CD4-positive, alpha-beta T cell treated with Interleukin-17A for 1 hour (primary cell): ENCODE results near the gene MADD.

Source experiments
- DNase-seq: peaks from one replicate; pipeline ENCODE4 v3.0.0-alpha.2; 2020

Gene MADD

DNA sequence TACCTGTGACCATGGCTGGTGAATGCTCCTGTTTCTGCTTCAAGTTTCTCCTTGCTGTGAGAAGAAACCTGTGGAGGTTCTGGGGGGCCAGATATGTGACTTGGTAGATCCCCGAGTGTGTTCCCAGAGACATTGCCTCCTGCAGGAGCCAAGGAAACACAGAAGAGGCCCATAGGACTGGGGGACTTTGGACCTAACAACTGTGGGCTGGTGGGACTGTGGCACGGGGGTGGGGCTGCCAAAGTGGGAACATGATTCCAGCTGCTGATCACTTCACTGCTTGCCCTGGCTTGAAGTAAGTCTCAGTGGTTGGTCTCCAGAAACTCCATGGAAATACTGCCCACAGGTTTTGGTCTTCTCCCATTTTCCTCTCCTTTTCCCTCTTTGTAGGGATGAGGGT, 16.3 kb upstream of the MADD start:
- no peak for DNase-seq

DNA sequence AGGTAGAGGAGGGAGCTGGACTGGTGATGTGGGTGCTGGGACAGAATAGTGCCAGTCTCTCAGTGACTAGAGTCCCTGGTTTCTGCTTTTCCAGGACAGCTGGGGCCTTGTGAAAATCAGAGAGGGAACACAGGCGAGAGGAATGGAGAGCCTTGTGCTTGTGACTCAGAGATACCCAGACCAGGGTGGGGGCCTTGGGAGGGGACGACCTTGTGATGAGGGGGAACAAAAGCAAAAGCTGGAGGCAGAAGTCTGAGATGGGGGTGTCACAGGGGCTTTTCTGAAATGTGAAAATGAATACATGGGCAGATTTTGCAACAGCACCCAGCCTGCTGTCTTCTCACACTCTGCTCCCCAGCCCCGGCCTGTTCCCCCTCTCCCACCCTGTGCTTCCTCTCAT, 15.5 kb upstream of the MADD start:
- no peak for DNase-seq

DNA sequence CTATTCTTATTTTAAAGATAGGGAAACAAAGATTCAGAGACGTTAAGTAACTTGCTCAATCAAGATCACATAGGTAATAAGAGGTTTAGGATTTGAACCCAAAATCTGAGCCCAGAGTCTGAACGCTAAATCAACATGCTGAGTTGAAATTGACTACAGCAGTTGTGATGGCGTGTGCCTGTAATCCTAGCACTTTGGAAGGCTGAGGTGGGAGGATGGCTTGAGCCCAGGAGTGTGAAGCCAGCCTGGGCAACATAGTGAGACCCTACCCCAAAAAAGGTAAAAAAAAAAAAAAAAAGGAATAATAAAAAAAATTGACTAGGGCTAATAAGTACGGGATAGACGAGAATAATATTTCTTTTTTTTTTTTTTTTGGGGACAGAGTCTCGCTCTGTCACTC, 13.6 kb upstream of the MADD start:
- no peak for DNase-seq

DNA sequence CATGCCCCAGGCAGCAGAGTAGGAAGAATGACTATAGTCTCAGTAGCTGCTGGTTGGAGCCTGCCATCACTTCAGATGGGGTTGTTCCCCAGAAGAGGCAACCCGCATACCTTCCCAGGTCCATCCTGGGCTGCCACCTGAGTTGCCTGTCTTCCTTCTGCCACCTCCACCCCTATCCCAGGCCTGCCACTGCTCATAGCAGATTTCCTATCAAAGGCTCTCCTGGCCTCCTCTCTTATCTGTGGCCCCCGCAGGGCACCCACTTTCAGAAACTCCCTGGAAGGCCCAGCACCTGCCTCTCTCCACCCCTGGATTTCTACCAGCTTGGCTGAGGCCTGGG, 12.8 kb upstream of the MADD start:
- DNase-seq = no peak

DNA sequence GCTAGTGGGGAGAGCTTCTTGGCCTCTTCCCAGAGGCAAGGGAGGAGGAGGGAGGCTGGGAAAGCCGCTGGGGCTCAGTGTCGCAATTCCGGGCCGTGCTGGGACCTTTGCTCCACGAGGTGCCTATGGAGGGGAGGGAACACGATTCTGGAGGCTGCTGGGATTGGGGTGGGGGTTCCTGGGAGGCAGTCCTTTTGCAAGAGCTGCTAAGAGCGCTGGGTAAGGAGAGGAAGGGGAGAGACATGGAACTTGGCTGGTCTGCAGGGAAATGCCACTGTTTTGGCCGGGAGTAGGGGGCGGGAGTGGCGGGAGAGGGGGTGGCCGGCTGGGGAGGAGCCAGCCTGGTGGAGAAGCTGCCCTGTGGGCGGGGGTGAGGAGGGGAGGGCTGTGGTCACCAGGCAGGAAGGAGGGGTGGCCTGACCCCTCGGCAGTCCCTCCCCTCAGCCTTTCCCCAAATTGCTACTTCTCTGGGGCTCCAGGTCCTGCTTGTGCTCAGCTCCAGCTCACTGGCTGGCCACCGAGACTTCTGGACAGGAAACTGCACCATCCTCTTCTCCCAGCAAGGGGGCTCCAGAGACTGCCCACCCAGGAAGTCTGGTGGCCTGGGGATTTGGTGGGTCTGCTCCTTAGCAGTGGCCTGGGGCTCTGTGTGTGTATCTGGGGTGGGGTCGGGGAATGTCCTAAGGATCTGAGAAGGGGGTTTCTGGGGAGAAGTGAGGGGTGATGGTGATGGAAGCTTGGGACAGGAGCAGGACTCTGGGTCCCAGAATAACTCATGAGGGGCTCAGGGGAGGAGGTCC, 12.2 kb upstream of the MADD start, which contains the start of gene NR1H3:
TSS of gene NR1H3 (plus strand) at position 480 of the 800 bp plus-strand sequence. CDS start 1,221 bp downstream, outside the sequence.
- DNase-seq = no peak

DNA sequence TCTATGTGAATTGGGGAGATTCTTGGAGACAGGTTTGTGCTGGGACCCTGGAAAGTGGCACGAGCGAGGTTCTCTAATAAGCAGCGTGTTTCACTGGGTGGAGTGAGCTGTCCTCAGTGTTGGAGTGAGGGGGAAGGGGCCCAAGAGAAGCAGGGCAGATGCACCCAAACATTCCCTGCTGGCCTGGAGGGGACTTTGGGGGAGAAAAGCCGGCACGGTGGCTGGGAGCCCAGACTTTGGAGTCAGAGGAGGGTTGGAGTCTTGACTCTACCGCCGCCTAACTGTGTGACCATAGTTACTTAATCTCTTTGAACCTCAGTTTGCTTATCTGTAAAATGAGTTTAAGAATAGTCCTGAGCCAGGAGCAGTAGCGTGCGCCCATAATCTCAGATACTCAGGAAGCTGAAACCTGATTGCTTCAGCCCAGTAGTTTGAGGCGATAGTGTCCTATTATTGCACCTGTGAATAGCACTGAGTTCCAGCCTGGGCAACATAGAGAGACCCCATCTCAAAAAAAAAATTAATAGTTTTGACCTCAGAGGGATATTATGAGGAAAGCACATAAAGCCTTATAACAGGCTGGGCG, 11.5 kb upstream of the MADD start:
- no peak for DNase-seq

DNA sequence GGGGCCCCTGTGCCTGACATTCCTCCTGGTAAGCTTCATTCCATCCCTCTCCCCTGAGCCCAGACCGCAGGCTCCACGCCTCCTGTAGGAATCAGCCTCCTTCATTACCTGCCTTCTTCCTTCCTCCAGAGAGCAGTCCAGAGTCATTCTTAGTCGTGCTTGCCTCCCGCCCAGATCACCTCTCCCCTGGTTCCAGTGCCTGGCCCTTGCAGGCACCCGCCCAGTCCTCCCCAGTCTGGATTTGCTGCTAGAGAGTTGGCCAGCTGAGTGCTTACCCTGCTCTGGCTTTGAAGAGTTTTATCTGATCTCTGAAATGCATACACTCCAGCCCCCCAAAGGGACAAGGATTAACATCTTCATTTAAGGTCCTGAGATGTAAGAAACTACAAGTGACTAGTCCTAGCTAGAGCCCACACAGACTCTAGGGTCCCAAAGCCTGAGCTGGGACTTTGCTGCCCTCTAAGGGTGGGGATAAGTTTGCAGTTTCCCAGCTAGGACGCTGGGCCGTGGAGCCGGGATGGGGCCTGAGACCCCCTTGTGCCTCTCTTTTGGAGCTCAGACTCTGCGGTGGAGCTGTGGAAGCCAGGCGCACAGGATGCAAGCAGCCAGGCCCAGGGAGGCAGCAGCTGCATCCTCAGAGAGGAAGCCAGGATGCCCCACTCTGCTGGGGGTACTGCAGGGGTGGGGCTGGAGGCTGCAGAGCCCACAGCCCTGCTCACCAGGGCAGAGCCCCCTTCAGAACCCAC, 10.5 kb upstream of the MADD start:
- peak; percentile 39 for DNase-seq

DNA sequence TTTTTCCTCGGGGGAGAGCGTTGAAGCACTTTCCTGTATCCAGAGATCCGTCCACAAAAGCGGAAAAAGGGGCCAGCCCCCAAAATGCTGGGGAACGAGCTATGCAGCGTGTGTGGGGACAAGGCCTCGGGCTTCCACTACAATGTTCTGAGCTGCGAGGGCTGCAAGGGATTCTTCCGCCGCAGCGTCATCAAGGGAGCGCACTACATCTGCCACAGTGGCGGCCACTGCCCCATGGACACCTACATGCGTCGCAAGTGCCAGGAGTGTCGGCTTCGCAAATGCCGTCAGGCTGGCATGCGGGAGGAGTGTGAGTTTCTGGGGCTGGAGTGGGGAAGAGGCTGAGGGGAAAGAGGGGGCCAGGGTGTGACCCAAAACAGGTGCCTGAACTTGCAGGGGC, 9.6 kb upstream of the MADD start:
- DNase-seq = no peak

DNA sequence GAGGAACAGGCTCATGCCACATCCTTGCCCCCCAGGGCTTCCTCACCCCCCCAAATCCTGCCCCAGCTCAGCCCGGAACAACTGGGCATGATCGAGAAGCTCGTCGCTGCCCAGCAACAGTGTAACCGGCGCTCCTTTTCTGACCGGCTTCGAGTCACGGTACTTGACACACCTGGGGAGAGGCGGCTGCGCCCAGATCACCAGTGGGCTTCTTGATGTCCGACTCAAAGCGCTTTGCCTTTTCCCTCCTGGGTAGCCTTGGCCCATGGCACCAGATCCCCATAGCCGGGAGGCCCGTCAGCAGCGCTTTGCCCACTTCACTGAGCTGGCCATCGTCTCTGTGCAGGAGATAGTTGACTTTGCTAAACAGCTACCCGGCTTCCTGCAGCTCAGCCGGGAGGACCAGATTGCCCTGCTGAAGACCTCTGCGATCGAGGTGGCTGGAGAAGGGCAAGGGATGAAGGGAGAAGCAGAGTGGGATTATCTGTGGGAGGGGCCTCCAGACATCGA, 8.6 kb upstream of the MADD start:
- no peak for DNase-seq

DNA sequence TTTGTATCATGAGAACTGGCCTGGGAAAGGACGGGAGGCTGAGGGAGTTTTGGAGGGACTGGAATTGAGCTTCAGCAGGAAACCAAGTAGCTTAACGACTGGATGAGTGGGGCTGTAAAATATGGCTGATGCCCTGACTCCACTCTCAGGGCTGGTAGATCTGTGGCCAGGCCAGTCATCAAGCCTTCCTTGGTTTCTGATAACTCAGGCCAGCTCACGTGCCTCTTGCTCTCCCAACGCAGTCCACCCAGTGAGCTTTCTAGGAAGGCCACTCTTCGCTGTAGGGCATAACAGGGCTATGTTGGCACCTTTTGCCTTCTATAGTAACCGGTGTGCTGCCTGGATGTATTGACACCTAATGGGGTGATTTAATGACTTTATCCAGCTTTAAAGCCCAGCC, 5.8 kb upstream of the MADD start:
- no peak for DNase-seq

DNA sequence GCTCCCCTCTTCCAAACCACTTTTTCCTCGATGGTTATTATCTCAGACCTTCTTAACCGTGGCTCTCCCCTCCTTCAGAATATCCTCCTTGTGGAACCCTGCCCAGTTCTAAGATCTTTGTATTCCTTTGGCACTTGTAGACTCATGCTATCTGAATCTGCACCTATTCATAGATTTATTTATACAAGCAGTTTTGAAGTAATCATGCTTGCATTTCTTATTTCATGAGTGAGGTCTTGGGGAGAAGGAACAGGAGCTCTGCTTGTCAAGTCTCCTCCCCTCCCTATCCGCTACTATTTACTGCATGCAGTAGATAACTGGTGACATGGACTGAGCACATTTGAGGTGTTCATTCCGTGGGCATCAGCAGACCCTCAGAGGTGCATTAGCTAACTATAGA, 5.4 kb upstream of the MADD start:
- no peak for DNase-seq

DNA sequence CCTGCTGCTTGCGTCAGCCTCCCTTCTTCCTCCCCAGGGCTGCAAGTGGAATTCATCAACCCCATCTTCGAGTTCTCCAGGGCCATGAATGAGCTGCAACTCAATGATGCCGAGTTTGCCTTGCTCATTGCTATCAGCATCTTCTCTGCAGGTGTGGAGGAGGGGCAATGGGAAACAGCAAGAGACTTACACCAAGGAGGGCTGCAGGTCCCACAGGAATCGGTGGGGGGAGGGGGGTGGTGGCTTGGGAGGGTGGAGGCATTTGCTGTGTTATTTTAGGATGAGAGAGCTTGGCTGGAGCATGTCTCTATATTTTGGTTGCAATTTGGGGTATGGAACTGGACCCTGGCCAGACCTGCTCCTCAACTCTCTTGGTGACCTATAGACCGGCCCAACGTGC, 2.1 kb upstream of the MADD start:
- no peak for DNase-seq

DNA sequence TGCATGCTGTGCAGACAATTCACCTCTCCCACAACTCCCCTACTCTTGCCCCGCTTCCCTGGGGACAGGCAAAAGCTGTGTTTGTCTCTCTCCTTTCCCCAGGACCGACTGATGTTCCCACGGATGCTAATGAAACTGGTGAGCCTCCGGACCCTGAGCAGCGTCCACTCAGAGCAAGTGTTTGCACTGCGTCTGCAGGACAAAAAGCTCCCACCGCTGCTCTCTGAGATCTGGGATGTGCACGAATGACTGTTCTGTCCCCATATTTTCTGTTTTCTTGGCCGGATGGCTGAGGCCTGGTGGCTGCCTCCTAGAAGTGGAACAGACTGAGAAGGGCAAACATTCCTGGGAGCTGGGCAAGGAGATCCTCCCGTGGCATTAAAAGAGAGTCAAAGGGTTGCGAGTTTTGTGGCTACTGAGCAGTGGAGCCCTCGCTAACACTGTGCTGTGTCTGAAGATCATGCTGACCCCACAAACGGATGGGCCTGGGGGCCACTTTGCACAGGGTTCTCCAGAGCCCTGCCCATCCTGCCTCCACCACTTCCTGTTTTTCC, 1.4 kb upstream of the MADD start:
- DNase-seq = no peak

DNA sequence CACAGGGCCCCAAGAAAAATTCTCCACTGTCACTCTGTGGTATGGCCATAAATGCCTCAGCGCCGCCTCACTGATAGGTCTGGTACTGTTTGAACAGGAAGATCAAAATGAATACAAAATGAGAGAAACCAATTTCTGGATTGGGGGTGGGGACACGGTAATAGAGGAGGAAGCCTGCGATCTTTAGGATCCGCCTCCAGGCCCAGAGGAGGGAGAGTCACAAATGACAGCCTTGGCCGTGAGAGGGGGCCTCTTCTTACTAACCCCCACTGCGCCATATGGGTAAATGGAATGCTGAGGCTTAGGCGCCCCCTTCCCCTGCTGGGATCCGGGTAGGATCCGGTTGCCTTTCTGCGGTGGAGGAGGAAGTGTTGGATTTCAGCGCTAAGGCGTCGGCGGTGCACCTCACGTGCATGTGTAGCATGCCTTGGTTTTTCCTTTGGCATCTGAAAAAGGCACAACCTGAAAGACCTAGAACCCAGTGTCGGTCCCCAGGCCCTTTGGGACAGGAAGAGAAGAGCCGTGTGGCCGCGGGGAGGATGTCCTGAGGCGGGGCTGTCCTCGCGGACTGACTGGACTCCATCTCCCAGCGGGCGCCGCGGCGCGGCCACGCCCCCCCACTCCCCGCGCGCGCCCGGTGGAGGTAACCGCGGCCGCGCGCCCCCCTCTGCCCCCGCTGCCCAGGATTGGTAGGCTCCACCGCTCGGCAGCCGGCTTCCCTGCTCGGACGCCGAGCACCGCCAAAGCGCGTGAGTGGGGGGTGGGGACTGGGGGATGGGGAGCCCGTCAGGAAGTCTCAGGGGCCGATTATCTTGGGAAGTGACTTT, 718 bp upstream of the MADD start:
- peak; percentile 88 for DNase-seq

DNA sequence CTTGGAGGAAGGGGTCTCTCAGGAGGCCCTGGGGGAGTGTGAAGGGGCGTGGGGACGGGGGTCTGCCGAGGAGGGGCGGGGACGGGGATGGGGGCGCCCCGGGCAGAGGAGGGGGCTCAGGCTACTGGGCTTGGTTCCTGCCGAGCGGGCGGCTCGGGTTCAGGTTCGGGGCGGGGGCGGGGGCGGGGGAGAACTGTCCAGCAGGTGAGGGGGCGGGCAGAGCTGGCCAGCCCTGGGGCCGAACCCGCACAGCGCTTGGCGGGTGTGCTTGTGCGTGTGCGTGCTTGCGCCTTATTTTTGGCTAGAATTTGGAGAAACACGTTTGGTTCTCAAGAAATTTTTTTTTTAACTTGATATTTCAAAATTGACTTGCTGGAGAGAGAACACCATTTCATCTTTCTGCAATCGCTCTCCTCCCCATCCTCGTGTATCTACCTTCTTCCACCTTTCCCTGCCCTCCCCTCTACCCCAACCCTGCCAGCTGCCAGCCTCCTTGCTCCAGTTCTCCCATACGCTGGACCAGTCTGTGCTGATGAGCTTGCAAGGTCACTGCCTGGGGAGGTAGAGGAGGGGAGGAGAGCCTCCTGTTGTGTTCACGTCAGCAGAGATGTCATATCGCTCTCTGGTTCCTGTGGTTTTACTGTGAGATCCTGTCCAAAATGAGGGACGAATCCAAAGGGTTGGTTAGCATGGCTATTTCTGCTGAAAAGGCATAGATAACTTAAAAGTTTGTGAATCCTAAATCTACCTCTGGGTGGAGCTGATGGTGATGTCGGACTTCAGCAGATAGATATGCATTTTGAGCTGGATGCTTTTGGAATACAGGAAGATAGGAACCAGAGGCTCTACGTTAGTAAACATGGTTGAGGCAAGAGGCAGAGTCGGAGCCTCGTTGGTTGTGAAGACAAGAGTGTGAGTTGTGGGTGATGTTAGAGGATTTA, 668 bp downstream of the MADD start:
- peak; percentile 57 for DNase-seq

DNA sequence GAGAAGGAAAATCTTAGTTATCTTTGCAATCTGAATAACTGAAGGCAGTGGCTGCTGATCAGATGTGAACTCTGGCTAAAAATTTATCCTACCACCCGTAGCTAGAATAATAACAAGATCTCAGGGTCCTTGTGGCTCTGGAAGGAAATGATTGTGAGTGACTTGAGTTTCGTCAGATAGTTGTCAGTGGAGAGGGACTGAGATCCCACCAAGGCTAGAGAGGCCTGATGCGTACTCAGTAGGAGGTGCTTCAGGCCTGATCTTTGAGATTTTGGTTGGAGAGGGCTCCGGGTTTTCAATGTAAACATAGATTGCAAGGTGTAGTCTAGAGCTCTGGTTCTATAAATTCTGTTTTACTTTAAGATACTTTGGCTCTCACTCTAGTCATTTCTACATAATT, 1.4 kb downstream of the MADD start:
- DNase-seq = peak; percentile 22

DNA sequence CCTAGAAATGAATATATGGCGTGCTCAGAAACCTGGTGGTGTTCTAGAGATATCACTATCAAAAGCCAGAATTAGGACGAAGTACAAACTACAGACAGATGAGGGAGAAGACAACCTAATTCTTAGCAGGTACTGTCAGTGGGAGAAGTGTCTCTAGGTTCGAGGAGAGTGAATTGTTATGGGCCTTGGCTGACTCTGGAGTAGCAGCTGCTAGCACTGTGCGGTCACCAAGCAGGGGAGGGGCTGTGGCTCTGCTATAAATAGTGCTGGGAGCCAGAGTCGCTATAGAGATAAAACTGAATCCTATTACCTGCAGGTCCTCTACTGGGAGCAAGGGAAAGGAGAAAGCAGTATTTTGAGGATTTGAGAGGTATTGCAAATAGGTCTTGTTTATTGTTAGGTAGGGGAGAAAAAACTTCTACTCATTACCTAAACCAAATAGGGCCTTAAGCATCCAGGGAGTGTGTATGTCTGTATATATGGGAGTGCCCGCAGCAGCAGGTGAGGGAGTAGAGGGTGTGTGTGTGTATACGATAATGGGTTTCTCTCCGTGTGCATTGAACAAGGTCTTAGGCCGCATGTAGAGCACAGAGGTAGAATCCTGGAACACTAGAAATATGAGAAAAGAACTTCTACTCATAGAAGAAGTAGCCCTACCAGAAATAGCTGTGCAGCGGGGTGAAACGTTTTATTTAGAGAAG, 2.2 kb downstream of the MADD start:
- no peak for DNase-seq

DNA sequence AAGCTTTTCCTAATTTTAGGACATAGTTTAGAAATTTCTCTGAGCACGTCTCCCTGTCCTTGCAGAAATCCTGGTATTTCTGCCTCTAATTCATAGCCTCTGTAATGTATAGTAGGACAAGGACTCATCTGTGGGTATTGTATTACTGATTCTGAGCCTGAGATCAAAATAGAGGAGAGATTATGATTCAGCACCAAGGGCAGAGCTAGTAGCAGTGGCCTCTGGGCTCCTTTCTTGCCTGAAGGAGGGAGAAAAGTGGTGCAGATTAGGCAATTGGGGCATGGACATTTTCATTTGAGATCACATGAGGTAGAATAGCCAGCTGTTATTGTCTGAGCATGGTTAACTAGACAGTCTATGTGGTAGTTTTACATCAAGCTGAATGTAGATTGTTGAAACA, 2.8 kb downstream of the MADD start:
- DNase-seq = no peak

DNA sequence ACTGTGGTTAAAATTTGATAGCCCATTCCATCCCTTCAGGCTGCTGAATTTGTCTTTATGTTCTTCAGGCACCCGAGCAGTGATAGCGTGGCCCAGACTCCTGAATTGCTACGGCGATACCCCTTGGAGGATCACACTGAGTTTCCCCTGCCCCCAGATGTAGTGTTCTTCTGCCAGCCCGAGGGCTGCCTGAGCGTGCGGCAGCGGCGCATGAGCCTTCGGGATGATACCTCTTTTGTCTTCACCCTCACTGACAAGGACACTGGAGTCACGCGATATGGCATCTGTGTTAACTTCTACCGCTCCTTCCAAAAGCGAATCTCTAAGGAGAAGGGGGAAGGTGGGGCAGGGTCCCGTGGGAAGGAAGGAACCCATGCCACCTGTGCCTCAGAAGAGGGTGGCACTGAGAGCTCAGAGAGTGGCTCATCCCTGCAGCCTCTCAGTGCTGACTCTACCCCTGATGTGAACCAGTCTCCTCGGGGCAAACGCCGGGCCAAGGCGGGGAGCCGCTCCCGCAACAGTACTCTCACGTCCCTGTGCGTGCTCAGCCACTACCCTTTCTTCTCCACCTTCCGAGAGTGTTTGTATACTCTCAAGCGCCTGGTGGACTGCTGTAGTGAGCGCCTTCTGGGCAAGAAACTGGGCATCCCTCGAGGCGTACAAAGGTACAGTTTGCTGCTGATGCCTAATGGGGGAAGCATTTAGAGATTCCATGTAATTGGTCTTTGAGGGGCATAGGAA, 4.7 kb downstream of the MADD start:
- no peak for DNase-seq

DNA sequence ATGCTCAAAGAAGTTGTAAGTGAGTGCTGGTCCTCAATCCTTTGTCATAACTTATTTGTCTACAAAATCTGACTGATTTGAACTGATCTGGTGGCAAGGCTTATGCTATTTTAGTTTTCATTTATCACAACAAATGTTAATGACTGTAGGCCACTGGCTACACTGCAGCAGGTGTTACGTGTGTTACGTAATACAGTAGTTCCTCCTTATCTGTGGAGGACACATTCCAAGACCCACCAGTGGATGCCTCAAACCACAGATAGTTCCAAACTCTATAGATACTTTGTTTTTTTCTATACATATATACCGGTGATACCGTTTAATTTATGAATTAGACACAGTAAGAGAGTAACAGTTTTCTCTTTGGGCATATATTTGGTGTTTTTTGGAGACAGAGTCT, 7.0 kb downstream of the MADD start:
- no peak for DNase-seq
